ENCODE results near the gene ROCK1. TPM values are rescaled to one million over a fixed set of nuclear protein-coding genes. Genes with fewer than 3 reads are reported as not detected.

ROCK1 gene
- total and polyA plus RNA-seq, 7 experiments from 2014 or later: 27.6 to 97.5 (median 70.4) TPM

DNA sequence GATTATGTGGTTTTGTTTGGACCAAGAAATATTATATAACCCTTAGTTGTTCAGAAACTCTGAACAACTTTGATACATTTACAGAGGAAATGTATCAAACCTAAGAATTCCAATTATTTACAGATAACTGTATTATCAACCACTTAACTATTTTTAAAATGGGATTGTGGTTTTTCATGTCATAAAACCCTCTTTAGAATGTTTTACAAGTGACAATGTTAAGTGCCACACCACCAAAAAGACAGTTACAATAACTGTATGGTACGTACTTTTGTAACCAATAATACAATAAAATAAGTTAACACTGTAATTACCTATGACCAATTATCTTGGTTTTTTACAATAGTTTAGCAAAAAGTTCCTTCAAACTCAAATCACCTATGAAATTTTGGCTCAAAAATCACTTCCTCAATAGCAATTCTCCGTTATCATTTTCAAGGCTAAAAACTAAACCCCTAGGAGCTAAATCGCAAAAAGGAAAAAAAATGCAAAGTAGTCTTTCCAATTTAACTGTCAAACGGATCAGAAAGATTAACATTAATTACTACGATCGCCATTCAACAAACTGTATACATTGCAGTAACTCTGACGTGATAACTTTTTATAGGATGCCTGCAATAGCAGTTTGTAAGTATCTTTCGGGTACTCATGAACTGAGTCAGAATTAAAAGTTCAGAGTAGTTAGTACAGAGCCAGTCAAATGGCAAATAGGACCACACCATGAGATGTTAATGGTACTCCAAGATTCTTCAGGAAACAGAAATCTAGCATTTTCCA lies 1.5 kb downstream of the ROCK1 start:
- H3K4me1 ChIP-seq (ENCODE audit: control insufficient read depth in 2 of 2, insufficient read depth in 2 of 2, low read length in 2 of 2): peaks cover 37 to 44% of the 10 kb centered on the region in 2 donors
- CTCF ChIA-PET: no interaction called here

DNA sequence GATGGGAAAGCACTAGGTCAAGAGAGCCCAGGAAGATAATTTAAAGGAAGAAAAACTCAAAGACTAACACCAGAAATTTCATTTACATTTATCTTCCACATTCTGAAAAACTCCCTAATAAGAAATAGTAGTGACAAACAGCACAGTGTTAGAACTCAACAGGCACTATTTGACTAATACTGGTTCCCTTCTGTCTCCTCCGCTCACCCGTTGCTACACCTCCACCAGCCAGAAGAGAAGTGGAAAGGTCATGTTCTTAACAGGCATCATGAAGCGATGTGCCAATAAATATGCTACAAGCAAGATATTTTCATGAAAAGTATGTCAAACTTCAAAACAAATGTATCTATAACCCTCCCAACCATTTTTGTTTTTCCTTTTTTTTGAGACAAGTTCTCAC lies 5.7 kb downstream of the ROCK1 start:
- no peaks in the 10 kb centered on the region for H3K27me3 Mint-ChIP-seq
- DNase-seq (no peak), ATAC-seq (no peak)
- no peak overlapping the region for H3K27ac ChIP-seq (ENCODE audit: low read depth, low read length)
- no peaks in the 10 kb centered on the region for H3K9me3 Mint-ChIP-seq
- peaks cover 24 to 49% (median 31%) of the 10 kb centered on the region in 7 donors for H3K4me1 Mint-ChIP-seq
- peaks cover 0 to 20% (median 13%) of the 10 kb centered on the region in 5 donors for H3K36me3 Mint-ChIP-seq
- peak overlapping the region in 7 of 9 donors; percentile 0 to 72 (median 9) for H3K27ac Mint-ChIP-seq
- peaks cover 44 to 53% of the 10 kb centered on the region in 2 donors for H3K4me1 ChIP-seq (ENCODE audit: control insufficient read depth in 2 of 2, insufficient read depth in 2 of 2, low read length in 2 of 2)
- peaks cover 0 to 3% (median 0%) of the 10 kb centered on the region in 3 experiments for H3K36me3 ChIP-seq (ENCODE audit: control insufficient read depth in 2 of 3, insufficient read depth in 3 of 3, low read length in 3 of 3)
- no peak overlapping the region for H3K4me3 ChIP-seq (ENCODE audit: low read length)
- H3K27me3 ChIP-seq (ENCODE audit: control insufficient read depth in 2 of 2, insufficient read depth in 2 of 2, low read length in 2 of 2): no peaks in the 10 kb centered on the region
- H3K4me3 Mint-ChIP-seq: peak overlapping the region in 4 of 10 donors; percentile 18 to 59 (median 36)
- ChIA-PET CTCF (no interaction called here), POLR2A (no interaction called here)
- intact Hi-C loops (cut with micrococcal nuclease): loop anchor here in 1 of 2 donors (2.0 kb wide), 1 partner anchor 17 kb away; no protein-coding TSS in a partner anchor
- H3K9me3 ChIP-seq (ENCODE audit: control insufficient read depth in 2 of 3, low read length in 3 of 3): no peaks in the 10 kb centered on the region

More for the DNA sequence above, 1.5 kb downstream of the ROCK1 start:
- Histone ChIP-seq H3K4me3 (ENCODE audit: low read length) (peak overlapping the region; percentile 82), H3K27me3 (ENCODE audit: control insufficient read depth in 2 of 2, insufficient read depth in 2 of 2, low read length in 2 of 2) (no peaks in the 10 kb centered on the region), H3K36me3 (ENCODE audit: control insufficient read depth in 2 of 3, insufficient read depth in 3 of 3, low read length in 3 of 3) (peaks cover 0 to 9% (median 0%) of the 10 kb centered on the region in 3 experiments), H3K27ac (ENCODE audit: low read depth, low read length) (peak overlapping the region; percentile 96), H3K9me3 (ENCODE audit: control insufficient read depth in 2 of 3, low read length in 3 of 3) (no peaks in the 10 kb centered on the region)
- H3K4me3 Mint-ChIP-seq: peak overlapping the region in 1 of 10 donors; percentile 98
- peak overlapping the region; percentile 87 to 97 (median 93) for H3K27ac Mint-ChIP-seq
- peaks cover 3 to 30% (median 8%) of the 10 kb centered on the region in 7 donors for H3K4me1 Mint-ChIP-seq
- no peak for ATAC-seq
- peaks cover 0 to 13% (median 6%) of the 10 kb centered on the region in 5 donors for H3K36me3 Mint-ChIP-seq
- intact Hi-C loops (cut with micrococcal nuclease): loop anchor here (1.0 to 5.0 kb wide), 10 partner anchors 9 to 595 kb away; partner anchors contain the start of gene ABHD3 (in 1 of the 2)
- no peaks in the 10 kb centered on the region for H3K9me3 Mint-ChIP-seq
- H3K27me3 Mint-ChIP-seq: no peaks in the 10 kb centered on the region
- POLR2A ChIA-PET: no interaction called here
- peak in 1 of 9 donors; percentile 4 for DNase-seq

- H3K27ac ChIP-seq (ENCODE audit: low read depth, low read length): no peak overlapping the region
- intact Hi-C loops (cut with micrococcal nuclease): loop anchor here in 1 of 2 donors (1.0 kb wide), 1 partner anchor 9 kb away; no protein-coding TSS in a partner anchor
- Mint-ChIP-seq H3K9me3 (peaks cover 0 to 2% (median 0%) of the 10 kb centered on the region in 11 donors), H3K4me1 (peaks cover 50 to 78% (median 69%) of the 10 kb centered on the region in 7 donors), H3K36me3 (peaks cover 0 to 18% (median 12%) of the 10 kb centered on the region in 5 donors), H3K27me3 (no peaks in the 10 kb centered on the region), H3K27ac (peak overlapping the region in 4 of 9 donors; percentile 3 to 77 (median 20)), H3K4me3 (peak overlapping the region in 8 of 10 donors; percentile 1 to 71 (median 56))
- H3K36me3 ChIP-seq (ENCODE audit: control insufficient read depth in 2 of 3, insufficient read depth in 3 of 3, low read length in 3 of 3): no peaks in the 10 kb centered on the region
- CTCF ChIA-PET: no interaction called here
- POLR2A ChIA-PET: no interaction called here
- H3K27me3 ChIP-seq (ENCODE audit: control insufficient read depth in 2 of 2, insufficient read depth in 2 of 2, low read length in 2 of 2): no peaks in the 10 kb centered on the region
- no peak for DNase-seq
- no peak for ATAC-seq
- peaks cover 26 to 41% of the 10 kb centered on the region in 2 donors for H3K4me1 ChIP-seq (ENCODE audit: control insufficient read depth in 2 of 2, insufficient read depth in 2 of 2, low read length in 2 of 2)
- H3K9me3 ChIP-seq (ENCODE audit: control insufficient read depth in 2 of 3, low read length in 3 of 3): no peaks in the 10 kb centered on the region
- H3K4me3 ChIP-seq (ENCODE audit: low read length): no peak overlapping the region
Observed at GRCh38 chr18:21101172-21101571, 10.4 kb downstream of the ROCK1 start.

GRCh38 chr18:21100678-21101077 lies 10.9 kb downstream of the ROCK1 start:
- Mint-ChIP-seq H3K9me3 (peaks cover 0 to 2% (median 0%) of the 10 kb centered on the region in 11 donors), H3K4me3 (peak overlapping the region in 9 of 10 donors; percentile 1 to 71 (median 54)), H3K27me3 (no peaks in the 10 kb centered on the region), H3K4me1 (peaks cover 45 to 79% (median 70%) of the 10 kb centered on the region in 7 donors), H3K27ac (peak overlapping the region in 7 of 9 donors; percentile 11 to 77 (median 20)), H3K36me3 (peaks cover 0 to 14% (median 10%) of the 10 kb centered on the region in 5 donors)
- ATAC-seq: peak; percentile 34
- ChIA-PET CTCF (no interaction called here), POLR2A (interaction anchor here (1.9 kb wide), 1 partner anchor 11 kb away, joined by 5 read pairs; the partner anchor contains the start of gene ROCK1)
- no peak for DNase-seq
- peaks cover 22 to 38% of the 10 kb centered on the region in 2 donors for H3K4me1 ChIP-seq (ENCODE audit: control insufficient read depth in 2 of 2, insufficient read depth in 2 of 2, low read length in 2 of 2)
- H3K4me3 ChIP-seq (ENCODE audit: low read length): no peak overlapping the region
- no peaks in the 10 kb centered on the region for H3K27me3 ChIP-seq (ENCODE audit: control insufficient read depth in 2 of 2, insufficient read depth in 2 of 2, low read length in 2 of 2)
- no peaks in the 10 kb centered on the region for H3K9me3 ChIP-seq (ENCODE audit: control insufficient read depth in 2 of 3, low read length in 3 of 3)
- intact Hi-C loops (cut with micrococcal nuclease): loop anchor here in 1 of 2 donors (1.0 kb wide), 1 partner anchor 10 kb away; no protein-coding TSS in a partner anchor
- no peaks in the 10 kb centered on the region for H3K36me3 ChIP-seq (ENCODE audit: control insufficient read depth in 2 of 3, insufficient read depth in 3 of 3, low read length in 3 of 3)
- no peak overlapping the region for H3K27ac ChIP-seq (ENCODE audit: low read depth, low read length)

DNA sequence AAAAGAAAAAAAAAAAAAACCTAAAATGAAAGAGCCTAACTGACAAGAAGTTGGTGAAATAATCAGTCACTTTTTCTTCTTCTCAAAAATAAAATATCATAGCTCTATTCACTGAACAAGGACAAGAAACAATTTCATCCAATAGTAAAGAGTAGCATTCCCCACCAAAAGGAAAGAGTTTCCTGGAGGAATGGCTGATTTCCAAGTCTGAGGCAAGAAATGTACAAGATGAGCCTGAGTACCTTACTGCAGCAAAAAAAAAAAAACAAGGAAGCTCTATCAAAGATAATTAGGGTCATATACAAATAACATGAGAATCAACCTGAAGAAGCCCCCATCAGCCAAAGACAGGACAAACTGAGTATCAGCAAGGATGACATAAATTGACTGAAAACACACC lies 11.5 kb downstream of the ROCK1 start:
- Mint-ChIP-seq H3K4me1 (peaks cover 42 to 84% (median 74%) of the 10 kb centered on the region in 7 donors), H3K4me3 (peak overlapping the region in 8 of 10 donors; percentile 10 to 71 (median 56)), H3K27me3 (no peaks in the 10 kb centered on the region), H3K27ac (peak overlapping the region in 1 of 9 donors; percentile 77), H3K36me3 (peaks cover 4 to 17% (median 13%) of the 10 kb centered on the region in 5 donors), H3K9me3 (peaks cover 0 to 6% (median 2%) of the 10 kb centered on the region in 11 donors)
- Histone ChIP-seq H3K4me1 (ENCODE audit: control insufficient read depth in 2 of 2, insufficient read depth in 2 of 2, low read length in 2 of 2) (peaks cover 17 to 38% of the 10 kb centered on the region in 2 donors), H3K27ac (ENCODE audit: low read depth, low read length) (no peak overlapping the region), H3K27me3 (ENCODE audit: control insufficient read depth in 2 of 2, insufficient read depth in 2 of 2, low read length in 2 of 2) (no peaks in the 10 kb centered on the region), H3K36me3 (ENCODE audit: control insufficient read depth in 2 of 3, insufficient read depth in 3 of 3, low read length in 3 of 3) (no peaks in the 10 kb centered on the region), H3K9me3 (ENCODE audit: control insufficient read depth in 2 of 3, low read length in 3 of 3) (no peaks in the 10 kb centered on the region), H3K4me3 (ENCODE audit: low read length) (no peak overlapping the region)
- ChIA-PET POLR2A (interaction anchor here (1.0 to 1.9 kb wide), 2 partner anchors 12 to 26 kb away, joined by 4 to 5 read pairs; partner anchors contain the start of gene ROCK1), CTCF (no interaction called here)
- DNase-seq (no peak), ATAC-seq (no peak)
- intact Hi-C loops (cut with micrococcal nuclease): no loop called here

DNA sequence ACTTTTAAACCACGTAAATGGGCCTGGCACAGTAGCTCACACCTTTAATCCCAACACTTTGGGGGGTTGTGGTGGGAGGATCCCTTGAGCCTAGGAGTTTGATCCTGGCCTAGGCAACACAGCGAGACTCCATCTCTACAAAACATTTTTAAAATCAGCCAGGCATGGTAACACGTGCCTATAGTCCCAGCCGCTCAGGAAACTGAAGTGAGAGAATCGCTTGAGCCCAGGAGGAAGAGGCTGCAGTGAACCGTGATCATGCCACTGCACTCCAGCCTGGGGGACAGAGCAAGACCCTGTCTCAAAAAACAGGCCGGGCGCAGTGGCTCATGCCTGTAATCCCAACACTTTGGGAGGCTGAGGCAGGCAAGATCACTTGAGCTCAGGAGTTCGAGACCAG lies 12.2 kb downstream of the ROCK1 start:
- ChIA-PET POLR2A (interaction anchor here (1.0 to 1.9 kb wide), 2 partner anchors 12 to 25 kb away, joined by 4 to 5 read pairs; partner anchors contain the start of gene ROCK1), CTCF (no interaction called here)
- Histone ChIP-seq H3K4me3 (ENCODE audit: low read length) (no peak overlapping the region), H3K36me3 (ENCODE audit: control insufficient read depth in 2 of 3, insufficient read depth in 3 of 3, low read length in 3 of 3) (no peaks in the 10 kb centered on the region), H3K4me1 (ENCODE audit: control insufficient read depth in 2 of 2, insufficient read depth in 2 of 2, low read length in 2 of 2) (peaks cover 16 to 38% of the 10 kb centered on the region in 2 donors), H3K9me3 (ENCODE audit: control insufficient read depth in 2 of 3, low read length in 3 of 3) (no peaks in the 10 kb centered on the region), H3K27me3 (ENCODE audit: control insufficient read depth in 2 of 2, insufficient read depth in 2 of 2, low read length in 2 of 2) (no peaks in the 10 kb centered on the region), H3K27ac (ENCODE audit: low read depth, low read length) (no peak overlapping the region)
- H3K9me3 Mint-ChIP-seq: peaks cover 0 to 8% (median 3%) of the 10 kb centered on the region in 11 donors
- DNase-seq (no peak), ATAC-seq (peak; percentile 32)
- H3K4me1 Mint-ChIP-seq: peaks cover 38 to 88% (median 77%) of the 10 kb centered on the region in 7 donors
- no peaks in the 10 kb centered on the region for H3K27me3 Mint-ChIP-seq
- H3K36me3 Mint-ChIP-seq: peaks cover 4 to 16% (median 14%) of the 10 kb centered on the region in 5 donors
- H3K27ac Mint-ChIP-seq: peak overlapping the region in 3 of 9 donors; percentile 6 to 19 (median 14)
- intact Hi-C loops (cut with micrococcal nuclease): no loop called here
- H3K4me3 Mint-ChIP-seq: peak overlapping the region in 9 of 10 donors; percentile 17 to 68 (median 54)

Measured in naive thymus-derived CD4-positive, alpha-beta T cell (primary cell).